GM10266 (cell line): ENCODE measurements around the gene ITIH1.

Experiments used
- DNase-seq: peaks from one replicate; pipeline ENCODE4 v3.0.0; 2012; ENCODE audit errors: extremely low spot score
- CTCF ChIP-seq: IDR thresholded peaks from 2 replicates; pipeline ENCODE4 v1.5.1; 2012; ENCODE audit warnings: mild to moderate bottlenecking, low read depth; ENCODE audit not compliant: control insufficient read depth, insufficient read depth; ENCODE audit errors: missing control alignments

Gene ITIH1

GRCh38 chr3:52783211-52783555 is 5.8 kb downstream of the ITIH1 start:
- no peak for DNase-seq
- no peak for TF ChIP-seq CTCF

GRCh38 chr3:52784021-52784621 is 6.7 kb downstream of the ITIH1 start:
- no peak for TF ChIP-seq CTCF

GRCh38 chr3:52784931-52785590 is 7.7 kb downstream of the ITIH1 start:
- TF ChIP-seq CTCF, result no peak

More at GRCh38 chr3:52784021-52784621, 6.7 kb downstream of the ITIH1 start:
- no peak for DNase-seq

GRCh38 chr3:52786330-52787215 is 9.2 kb downstream of the ITIH1 start:
- no peak for DNase-seq
- no peak for TF ChIP-seq CTCF

More at GRCh38 chr3:52784931-52785590, 7.7 kb downstream of the ITIH1 start:
- no peak for DNase-seq

- no peak for DNase-seq
- no peak for TF ChIP-seq CTCF
These were observed 9.8 kb downstream of the ITIH1 start for GRCh38 chr3:52787246-52787645.

GRCh38 chr3:52787672-52788625 is 10.6 kb downstream of the ITIH1 start:
- no peak for TF ChIP-seq CTCF

More at GRCh38 chr3:52787672-52788625, 10.6 kb downstream of the ITIH1 start:
- DNase-seq, result no peak
